Fibroblast of skin of left quadriceps (primary cell): Measurements from ENCODE around the gene MIAT.

Experiments
- DNase-seq, 2 experiments: peaks; one replicate each; pipeline ENCODE4 v3.0.0-alpha.2; 2013; ENCODE audit warnings: low read depth in 2 of 2

MIAT gene

GRCh38 chr22:26632422-26633155, 24.8 kb upstream of the MIAT start:
- DNase-seq, result no peak

GRCh38 chr22:26634189-26634588, 23.2 kb upstream of the MIAT start:
- no peak for DNase-seq

GRCh38 chr22:26635117-26635516, 22.3 kb upstream of the MIAT start:
- no peak for DNase-seq

- no peak for DNase-seq
Observed at GRCh38 chr22:26636296-26636695, 21.1 kb upstream of the MIAT start.

- DNase-seq, result no peak
Observed at GRCh38 chr22:26642465-26643417, 14.6 kb upstream of the MIAT start.

- DNase-seq, result no peak
Observed at GRCh38 chr22:26643418-26644100, 13.8 kb upstream of the MIAT start.

GRCh38 chr22:26646158-26646557, 11.2 kb upstream of the MIAT start:
- DNase-seq, result peak in 1 of 2 experiments; percentile 25

- DNase-seq, result no peak
Observed at GRCh38 chr22:26648011-26648497, 9.3 kb upstream of the MIAT start.

- DNase-seq, result no peak
Observed at GRCh38 chr22:26648528-26649388, 8.6 kb upstream of the MIAT start.

- no peak for DNase-seq
Observed at GRCh38 chr22:26650722-26651421, 6.5 kb upstream of the MIAT start.

GRCh38 chr22:26651815-26652214, 5.6 kb upstream of the MIAT start:
- DNase-seq, result no peak

- no peak for DNase-seq
Observed at GRCh38 chr22:26658161-26658560, 773 bp downstream of the MIAT start.

- peak; percentile 84 to 85 for DNase-seq
Observed at GRCh38 chr22:26658671-26659478, 1.5 kb downstream of the MIAT start.

- DNase-seq, result no peak
Observed at GRCh38 chr22:26660356-26660755, 3.0 kb downstream of the MIAT start.

- DNase-seq, result no peak
Observed at GRCh38 chr22:26660961-26661578, 3.7 kb downstream of the MIAT start.

GRCh38 chr22:26662160-26662559, 4.8 kb downstream of the MIAT start:
- no peak for DNase-seq

- no peak for DNase-seq
Observed at GRCh38 chr22:26663374-26663923, 6.1 kb downstream of the MIAT start.

GRCh38 chr22:26665813-26666231, 8.4 kb downstream of the MIAT start:
- no peak for DNase-seq

- DNase-seq, result no peak
Observed at GRCh38 chr22:26667140-26667539, 9.8 kb downstream of the MIAT start.
